SW480 (cell line): Measurements from ENCODE around the gene DNAJB4.
"Not testable (repeated sequence)": the region's sequence is repeated elsewhere in the genome, so short reads cannot be mapped to it uniquely, and the experiment has no call there.

ENCODE experiments used
- DNase-seq: peaks from one replicate; pipeline ENCODE4 v3.0.0-alpha.2; 2016; ENCODE audit warnings: low spot score

The DNAJB4 gene

DNA sequence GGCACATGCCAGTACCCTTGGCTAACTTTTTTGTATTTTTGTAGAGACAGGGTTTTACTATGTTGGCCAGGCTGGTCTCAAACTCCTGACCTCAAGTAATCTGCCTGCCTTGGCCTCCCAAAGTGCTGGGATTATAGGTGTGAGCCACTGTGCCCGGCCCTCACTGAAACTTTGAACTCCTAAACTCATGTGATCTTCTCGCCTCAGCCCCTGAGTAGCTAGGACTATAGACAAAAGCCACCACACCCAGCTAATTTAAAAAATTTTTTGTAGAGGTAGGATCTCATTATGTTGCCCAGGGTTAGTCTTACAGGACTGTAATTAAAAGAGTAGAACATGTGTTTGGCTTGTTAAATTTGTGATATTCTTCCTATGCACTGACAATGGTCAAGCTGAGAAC, 60.1 kb downstream of the DNAJB4 start:
- not testable (repeated sequence) for DNase-seq
